NCI-H1048 (cell line): ENCODE results near the gene CPN2.

Source experiments
- DNase-seq: peaks from one replicate; lab custom pipeline; 2025; lab: John Stamatoyannopoulos, UW

Gene CPN2

DNA sequence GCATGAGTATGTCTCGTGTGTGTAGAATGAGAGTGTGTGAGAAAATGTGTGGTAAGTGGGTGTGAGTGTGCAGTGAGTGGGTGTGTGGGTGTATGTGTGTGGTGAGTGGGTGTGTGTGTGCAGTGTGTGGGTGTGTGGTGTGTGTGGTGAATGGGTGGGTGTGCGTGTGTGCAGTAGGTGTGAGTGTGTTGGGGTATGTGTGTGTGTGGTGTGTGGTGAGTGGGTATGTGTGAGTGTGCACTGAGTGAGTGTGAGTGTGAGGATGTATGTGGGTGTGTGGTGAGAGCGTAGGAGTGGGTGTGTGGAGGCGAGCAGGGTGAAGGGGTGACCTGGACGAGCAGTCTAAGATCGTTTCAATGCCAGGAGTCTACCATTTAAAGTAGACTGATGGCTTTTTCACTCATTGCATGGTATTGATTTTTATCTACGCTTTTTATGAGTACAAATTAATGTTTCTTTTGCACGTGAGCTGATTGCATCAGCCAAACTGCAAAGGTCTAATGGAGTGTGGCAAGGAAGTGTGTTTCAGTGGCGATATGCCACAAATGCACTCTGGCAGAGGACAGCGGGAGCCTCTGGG, 1.6 kb upstream of the CPN2 start:
- DNase-seq, result no peak

DNA sequence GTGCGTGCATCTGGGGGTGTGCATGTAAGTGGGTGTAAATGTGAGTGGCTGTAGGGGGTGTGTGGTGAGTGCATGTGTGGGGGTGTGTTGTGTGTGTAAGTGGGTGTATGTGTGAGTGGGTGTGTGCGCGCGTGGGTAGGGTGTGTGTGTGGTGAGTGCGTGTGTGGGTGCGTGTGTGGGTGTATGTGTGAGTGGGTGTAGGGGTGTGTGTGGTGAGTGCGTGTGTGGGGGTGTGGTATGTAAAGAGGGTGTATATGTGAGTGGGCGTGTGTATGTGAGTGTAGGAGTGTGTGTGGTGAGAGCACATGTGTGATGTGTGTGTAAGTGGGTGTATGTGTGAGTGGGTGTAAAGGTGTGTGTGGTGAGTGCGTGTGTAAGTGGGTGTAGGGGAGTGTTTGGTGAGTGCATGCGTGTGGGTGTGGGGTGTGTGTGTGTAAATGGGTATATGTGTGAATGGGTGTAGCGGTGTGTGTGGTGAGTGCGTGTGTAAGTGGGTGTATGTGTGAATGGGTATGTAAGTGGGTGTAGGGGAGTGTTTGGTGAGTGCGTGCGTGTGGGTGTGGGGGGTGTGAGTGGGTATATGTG, 916 bp upstream of the CPN2 start:
- DNase-seq, result no peak

DNA sequence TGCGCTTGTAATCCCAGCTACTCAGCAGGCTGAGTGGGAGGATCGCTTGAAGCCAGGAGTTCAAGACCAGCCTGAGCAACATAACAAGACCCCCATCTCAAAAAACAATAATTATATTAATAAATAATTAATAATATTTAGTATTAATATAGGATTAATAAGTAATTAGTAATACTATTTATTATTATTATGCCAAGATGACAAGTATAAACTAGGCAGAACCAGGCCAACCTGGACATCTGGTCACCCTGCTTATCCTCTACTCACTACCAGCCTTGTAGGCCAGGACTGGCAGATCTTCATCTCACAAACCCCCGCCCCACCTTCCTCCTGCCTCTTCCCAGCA, 429 bp downstream of the CPN2 start:
- DNase-seq, result no peak

DNA sequence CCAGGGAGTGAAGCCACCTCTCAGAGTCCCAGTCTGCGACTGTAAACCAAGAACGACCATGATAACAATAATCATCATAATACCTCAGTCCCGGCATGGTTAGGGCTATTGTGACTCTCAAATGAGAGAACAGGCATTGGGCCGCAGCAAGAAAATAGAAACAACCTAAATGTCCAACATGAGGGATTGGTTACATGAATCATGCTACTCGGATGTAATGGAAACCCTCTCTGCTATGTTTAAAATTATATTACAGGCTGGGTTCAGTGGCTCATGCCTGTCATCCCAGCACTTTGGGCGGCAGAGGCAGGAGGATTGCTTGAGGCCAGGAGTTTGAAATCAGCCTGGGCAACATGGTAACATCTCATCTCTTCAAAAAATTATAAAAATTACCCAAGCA, 2.8 kb downstream of the CPN2 start:
- DNase-seq, result no peak

GRCh38 chr3:194346621-194347020, 4.5 kb downstream of the CPN2 start:
- DNase-seq, result no peak

- DNase-seq, result no peak
These were observed 5.1 kb downstream of the CPN2 start for GRCh38 chr3:194346035-194346434.

GRCh38 chr3:194344012-194344411, 7.1 kb downstream of the CPN2 start:
- no peak for DNase-seq

DNA sequence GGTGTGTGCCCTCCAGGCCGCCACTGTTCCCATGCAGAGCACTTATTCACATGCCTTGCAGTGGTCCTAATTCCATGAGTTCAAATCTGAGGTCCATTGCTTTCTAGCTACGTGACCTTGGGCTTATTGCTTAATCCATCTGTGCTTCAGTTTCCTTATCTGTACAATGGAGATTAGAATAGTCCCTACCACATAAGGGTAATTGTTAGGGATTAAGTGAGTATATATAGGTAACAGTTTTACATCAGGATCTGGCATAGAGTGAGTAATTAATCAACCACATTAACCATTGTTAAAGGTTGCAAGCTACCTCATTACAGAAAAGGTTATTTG, 7.6 kb downstream of the CPN2 start:
- no peak for DNase-seq

- DNase-seq, result no peak
These were observed 8.1 kb downstream of the CPN2 start for GRCh38 chr3:194342861-194343560.

- DNase-seq, result no peak
These were observed 10.2 kb downstream of the CPN2 start for GRCh38 chr3:194340757-194341400.

- DNase-seq, result no peak
These were observed 11.3 kb downstream of the CPN2 start for GRCh38 chr3:194339840-194340239.

DNA sequence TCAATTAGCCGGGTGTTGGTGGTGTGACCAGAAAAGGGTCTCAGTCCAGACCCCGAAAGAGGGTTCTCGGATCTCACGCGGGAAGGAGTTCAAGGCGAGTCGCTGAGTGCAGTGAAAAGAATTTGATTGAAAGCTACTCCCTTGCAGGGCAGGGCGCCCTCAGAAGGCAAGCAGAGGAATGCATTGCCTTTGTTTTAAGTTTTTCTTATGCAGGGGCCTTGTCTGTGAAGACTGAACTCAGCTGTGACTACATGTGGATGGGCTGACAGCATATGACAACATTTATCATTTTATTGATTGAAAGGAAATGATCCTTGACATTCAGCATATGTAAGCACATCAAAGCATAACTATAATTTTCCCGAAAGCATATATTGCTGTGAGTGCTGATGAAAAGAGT, 11.8 kb downstream of the CPN2 start:
- no peak for DNase-seq

DNA sequence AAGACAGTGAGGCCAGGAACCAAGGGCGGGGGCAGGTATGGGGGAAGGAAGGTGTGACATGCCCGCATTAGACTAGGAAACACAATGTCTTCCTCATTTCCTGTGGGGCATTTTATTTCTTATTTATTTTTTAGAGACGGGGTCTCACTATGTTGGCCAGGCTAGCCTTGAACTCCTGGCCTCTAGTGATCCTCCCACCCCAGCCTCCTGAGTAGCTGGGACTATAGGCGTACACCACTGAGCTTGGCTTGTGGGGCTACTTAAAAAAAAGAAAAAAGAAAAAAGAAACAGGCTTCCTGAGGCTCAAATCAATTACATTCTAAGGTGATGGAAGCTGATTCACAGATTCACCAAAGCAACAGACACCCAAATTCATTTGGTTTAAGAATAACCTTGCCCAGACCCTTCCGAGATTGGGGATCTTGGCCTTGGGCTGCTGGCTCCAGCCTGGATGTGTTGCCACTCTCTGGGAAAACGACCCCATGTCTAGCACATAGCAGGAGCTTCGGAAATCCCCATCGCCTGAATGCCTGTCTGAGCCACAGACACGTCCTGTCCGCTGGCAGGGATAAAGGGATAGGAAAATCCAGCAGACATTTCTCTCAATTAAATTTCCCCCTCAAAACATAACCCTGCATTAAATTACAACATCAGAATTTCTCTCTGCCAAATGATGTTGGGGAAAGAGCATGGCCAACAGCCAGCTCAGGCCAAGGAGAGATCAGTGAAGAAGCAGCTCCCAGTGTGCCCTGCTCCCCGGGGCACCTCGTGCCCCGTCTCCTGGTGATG, 13.0 kb downstream of the CPN2 start:
- no peak for DNase-seq

- DNase-seq, result no peak
These were observed 14.3 kb downstream of the CPN2 start for GRCh38 chr3:194336601-194337355.

DNA sequence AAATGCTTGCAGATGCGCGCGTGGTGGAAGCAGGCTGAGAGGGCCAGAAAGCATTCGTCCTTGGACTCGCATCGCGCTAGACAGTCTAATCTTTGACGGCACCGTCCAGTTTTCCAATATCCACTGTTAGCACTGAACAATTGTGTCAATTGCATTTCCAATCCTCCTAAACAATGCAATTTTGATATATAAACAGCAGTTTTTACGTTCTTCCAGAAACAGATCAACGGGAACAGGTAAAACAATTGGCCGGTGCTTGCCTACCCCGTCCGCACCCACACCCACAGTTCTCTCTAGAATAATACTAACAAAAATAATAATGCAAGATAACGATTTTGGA, 17.2 kb downstream of the CPN2 start:
- DNase-seq, result no peak

DNA sequence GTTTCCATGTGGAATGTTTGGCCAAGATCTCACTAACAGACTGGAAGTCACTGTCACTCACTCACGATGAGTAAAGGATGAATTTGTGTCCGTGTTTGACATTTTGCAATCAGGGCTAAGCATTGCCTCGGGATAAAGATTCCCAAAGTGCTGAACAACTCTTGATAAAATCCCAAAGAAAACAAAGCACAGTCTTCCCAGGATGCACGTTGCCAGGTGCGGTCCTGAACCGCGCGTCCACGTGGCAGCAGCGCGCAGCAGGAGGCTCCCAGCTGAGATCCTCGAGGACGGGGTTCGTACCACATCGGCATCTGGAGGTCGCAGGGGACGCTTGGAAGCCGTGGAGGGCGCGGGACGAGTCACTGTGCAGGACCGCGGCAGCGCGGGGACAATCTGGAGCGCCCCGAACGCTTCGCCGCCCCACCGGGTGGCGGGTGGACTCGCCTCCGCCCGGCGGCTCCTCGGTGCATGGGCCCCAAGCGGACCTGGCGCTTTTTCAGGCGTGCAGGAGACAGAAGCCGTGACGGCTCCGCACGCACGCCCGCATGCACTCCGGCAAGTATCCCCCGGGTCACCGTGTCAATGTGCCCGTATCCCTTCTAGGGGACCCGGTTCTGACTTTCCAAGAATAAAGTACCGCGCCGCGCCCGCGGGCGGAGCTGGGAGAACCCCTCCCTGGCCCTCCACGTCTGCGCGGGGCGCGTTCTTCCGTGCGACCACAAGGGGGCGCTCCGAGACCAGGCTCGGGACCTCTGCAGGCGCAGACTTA, 17.7 kb downstream of the CPN2 start:
- no peak for DNase-seq

DNA sequence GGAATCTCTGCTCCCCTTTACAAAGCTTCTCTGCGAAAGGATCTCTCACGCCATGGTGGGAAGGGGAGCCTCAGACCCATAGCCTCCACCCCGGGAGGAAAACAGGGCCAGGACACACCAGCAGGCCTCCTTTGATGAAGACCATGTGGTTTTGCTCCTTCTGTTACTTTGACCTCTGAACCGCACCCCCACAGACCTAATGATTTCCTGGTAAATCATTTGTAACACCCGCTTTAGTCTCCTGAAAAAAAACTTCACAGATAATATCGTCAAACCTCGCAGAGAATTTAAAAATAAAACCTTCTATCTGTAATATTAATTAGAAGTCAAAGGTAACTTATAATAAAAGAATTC, 18.3 kb downstream of the CPN2 start:
- no peak for DNase-seq

DNA sequence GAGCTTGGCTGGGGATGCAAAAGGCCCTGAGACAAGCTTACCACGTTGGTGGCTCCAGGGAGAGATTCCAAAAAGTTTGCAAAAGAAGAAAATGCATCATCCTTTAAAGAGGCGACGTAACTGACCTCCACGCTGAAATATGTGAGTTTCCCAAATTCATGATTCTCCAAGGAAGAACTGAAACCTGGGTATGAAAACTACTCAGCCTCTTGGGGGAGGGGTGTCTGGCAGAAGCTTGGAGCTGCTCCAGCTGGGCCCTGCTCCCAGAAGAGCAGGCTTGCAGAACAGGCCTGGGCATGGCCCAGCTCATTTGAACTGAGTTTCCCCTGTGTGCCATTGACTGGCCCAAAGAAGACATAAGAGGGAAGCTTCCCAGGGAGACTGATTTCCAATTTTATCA, 20.5 kb downstream of the CPN2 start:
- no peak for DNase-seq

- no peak for DNase-seq
These were observed 21.0 kb downstream of the CPN2 start for GRCh38 chr3:194330160-194330559.

DNA sequence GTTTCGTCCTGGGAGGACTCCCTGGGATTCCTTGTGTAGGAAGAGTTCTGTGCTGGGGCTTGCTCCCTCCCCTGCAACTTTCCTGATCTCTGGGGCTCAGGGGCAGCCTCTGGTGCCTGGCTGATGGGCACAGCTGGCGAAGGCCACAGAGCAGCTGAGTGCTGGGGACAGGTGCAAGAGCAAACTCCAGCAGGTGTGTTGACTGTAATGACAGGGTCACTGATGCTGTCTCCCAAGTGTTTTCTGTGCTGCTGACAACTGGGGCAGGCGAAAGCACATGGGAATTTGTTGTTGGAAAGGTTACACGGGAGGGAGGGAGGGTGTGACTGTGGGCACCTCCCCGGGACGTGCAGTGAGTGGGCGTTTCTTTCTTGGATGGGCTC, 21.6 kb downstream of the CPN2 start:
- no peak for DNase-seq

GRCh38 chr3:194328942-194329582, 22.1 kb downstream of the CPN2 start:
- no peak for DNase-seq
